HG03442 (cell line): Measurements from ENCODE around the gene OTUD5.
A peak's percentile ranks its signal among the peaks of the same experiment; 100 is the strongest.
"Not testable (repeated sequence)": the region's sequence is repeated elsewhere in the genome, so short reads cannot be mapped to it uniquely, and the experiment has no call there.

ENCODE experiments used
- ATAC-seq: cut with Tn5 transposase; IDR thresholded peaks from one replicate; pipeline ENCODE4 v1.9.1; 2021; ENCODE audit warnings: mild to moderate bottlenecking, moderate library complexity; ENCODE audit not compliant: unreplicated experiment

Gene OTUD5, protein sequence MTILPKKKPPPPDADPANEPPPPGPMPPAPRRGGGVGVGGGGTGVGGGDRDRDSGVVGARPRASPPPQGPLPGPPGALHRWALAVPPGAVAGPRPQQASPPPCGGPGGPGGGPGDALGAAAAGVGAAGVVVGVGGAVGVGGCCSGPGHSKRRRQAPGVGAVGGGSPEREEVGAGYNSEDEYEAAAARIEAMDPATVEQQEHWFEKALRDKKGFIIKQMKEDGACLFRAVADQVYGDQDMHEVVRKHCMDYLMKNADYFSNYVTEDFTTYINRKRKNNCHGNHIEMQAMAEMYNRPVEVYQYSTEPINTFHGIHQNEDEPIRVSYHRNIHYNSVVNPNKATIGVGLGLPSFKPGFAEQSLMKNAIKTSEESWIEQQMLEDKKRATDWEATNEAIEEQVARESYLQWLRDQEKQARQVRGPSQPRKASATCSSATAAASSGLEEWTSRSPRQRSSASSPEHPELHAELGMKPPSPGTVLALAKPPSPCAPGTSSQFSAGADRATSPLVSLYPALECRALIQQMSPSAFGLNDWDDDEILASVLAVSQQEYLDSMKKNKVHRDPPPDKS

DNA sequence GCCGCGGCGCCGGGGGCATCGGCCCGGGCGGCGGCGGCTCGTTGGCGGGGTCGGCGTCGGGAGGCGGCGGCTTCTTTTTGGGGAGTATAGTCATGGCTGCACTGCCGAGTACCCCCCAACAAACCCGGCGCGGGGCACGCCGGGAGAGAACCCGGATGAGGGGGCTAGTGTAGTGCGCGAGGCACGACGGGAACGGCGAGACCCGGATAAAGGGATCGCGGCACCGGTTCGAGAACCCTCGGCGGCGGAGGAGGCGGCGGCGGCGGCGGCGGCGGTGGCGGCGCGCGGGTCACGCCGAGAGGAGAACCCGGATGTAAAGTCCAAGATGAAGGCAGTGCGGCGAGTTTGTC is at the start of gene OTUD5:
TSS of gene OTUD5 (minus strand) at position 131 of the 350 bp plus-strand sequence. CDS start at position 94, 37 bp downstream.
- peak; percentile 42 for ATAC-seq

DNA sequence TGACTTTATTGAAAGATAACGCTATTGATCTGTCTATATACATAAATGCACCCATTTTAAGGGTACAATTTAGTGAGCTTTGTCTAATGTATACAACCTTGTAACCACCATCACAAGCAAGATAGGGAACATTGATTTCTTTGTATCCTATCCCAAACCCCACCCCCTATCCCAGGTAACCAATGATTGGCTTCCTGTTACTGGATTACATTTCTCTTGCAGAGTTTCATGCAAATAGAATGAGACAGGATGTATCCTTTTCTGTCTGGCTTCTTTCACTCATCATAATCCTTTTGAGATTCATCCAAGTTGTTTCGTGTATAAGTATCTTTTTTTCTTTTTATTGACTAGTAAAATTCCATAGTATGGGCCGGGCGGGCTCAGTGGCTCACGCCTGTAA is 46.3 kb upstream of the OTUD5 start:
- no peak for ATAC-seq

DNA sequence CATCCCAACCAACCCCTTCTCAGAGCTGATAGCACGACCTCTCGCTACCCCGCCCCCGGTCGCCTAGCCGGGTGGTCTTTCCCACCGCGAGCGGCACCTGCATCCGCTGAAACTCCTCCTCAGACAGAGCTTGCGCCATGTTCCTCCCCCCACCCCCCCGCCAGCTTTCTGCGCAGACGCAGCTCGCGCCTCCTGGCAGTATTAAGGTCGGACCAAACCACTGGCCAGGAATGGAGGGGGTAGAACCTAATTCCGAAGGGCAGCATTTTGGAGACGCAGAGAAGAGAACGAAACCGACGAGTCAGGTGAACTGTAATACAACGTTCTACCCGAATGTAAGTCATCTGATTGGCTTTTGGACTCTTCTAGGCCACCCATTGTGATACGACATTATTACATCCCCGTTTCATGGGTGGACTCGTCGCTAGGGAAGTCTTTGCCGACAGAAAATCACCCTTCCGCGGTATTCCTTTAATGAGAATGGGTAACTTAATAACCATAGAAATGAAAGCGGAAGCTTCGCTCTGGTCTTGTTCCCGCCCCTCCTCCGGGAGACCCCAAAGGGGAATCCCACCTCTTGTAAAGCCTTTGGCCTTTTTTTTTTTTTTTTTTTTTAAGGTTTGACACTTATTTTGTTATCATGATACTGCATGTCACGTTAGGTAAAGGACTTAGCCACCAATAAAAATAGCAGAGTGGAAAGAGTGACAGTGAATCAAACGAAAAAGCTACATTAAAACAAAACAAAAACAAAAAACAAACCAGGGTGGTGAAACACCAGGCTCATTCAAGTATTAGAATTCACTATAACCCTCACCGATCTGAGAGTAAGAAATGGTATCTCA is 44.9 kb upstream of the OTUD5 start, which contains the start of gene GRIPAP1:
TSS of gene GRIPAP1 (minus strand) at position 174 of the 845 bp plus-strand sequence. CDS start at position 139, 35 bp downstream.
- ATAC-seq = peak; percentile 87

DNA sequence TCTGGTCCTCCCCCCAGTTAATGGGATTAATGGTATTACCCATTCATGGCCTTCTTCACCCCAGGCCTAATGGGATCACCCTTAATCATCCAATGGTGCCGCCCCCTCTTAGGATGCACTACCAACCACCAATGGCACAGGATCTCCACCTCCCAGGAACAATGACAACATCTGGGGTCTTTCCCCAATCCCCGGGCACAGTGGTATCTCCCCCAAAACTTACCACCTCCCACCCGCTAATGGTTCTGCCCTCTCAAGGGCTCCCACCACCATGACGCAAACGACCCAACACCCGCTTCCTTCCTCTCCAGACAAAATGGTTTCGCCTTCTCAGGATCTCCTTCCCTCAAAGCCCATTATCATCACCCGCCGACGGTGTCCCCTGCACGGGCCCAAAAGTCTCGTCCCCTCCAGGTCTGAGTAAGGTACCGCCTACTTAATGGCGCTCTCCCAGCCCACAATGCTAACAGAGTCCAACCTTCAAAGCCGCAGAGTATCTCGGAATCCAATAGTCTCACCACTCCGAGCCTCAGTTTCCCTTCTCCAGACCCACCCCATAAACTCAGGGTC is 44.2 kb upstream of the OTUD5 start:
- peak; percentile 25 for ATAC-seq

DNA sequence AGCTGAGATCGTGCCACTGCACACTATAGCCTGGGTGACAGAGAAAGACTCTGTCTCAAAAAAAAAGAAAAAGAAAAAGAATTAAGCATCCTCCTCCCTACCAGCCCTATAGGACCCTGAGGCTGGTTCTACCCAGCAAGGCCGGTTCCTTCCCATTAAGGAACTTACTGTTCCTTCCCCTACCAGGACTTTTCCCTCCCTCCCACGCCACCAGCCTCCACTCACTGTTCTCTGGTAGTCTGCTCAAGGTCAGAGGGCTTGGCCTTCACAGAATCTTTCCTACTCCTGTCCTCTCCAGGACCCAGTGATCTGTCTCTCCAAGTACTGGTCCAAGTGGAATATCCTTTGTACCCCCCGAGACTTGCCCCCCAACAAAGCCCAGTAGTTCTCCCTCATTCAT is 43.2 kb upstream of the OTUD5 start:
- no peak for ATAC-seq

DNA sequence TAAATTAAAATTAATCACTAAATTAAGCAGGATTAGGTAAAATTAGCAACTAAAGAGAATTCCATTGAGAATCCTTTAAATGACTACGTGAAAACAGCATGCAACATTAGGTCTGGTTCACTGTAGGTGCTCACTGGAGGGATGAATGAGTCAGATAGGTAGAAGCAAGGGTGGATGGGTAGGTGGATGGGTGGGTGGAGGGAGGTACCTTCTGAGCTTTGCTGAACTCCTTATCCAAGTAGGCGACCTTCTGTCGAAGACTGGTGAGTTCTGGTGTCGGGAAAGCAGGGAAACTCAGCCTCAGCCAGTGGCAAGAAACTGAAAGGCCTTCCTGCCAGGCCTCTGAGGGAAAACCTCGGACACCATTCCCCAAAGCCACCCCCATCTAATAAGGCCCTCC is 41.6 kb upstream of the OTUD5 start:
- ATAC-seq = no peak

DNA sequence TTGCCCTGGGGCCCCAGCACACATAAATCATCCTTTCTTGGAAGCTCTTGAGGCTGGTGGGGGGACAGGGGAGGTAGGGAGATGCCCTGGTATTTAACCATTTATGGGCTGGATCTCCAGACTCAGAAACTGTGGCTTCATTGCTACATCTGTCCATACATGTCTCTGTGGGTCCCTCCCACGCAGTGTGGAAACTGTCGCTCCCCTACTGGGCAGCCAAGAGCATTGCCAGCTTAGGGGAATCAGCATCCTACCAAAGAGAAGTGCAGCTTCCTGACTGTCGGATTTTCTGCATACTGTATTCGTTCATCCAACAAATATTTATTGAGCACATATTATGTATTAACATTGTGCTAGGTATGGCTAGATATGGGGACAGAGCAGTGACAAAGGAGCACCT is 41.0 kb upstream of the OTUD5 start:
- no peak for ATAC-seq

DNA sequence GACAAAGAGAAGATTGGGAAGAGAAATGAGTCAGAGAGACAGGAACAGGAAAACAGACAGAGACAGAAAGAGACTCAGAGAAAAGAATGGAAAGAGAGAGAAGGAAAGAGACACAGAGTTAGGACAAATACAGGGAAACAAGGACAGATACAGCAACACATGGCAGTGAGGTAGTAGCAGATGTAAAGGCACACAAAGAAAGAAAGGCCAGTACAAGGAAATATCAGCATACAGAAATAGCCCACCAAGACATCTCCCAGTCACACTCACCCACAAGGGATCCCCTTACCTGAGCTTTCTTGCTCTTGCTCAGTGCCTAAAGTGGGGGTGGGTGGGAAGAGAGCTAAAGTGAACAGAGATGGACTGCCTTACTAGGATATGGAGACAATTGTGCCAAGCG is 40.5 kb upstream of the OTUD5 start:
- ATAC-seq = no peak

DNA sequence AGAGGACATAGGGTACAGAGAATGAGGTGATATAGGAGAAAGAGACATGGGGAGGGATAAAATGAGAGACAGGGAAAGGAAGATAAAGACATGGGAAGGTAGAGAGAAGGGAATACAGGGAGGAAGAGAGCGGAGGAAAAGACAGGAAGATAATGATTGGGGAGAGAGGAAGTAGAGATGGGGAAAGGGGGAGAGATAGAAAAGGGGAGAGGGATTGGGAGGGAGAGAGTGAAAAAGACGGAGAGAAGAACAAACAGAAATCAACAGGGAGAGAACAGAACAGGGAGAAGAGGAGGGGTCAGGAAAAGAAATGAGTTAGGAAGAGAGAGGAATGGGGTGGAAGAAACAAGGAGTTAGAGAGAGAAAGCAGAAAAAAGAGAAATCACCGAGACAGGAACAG is 40.0 kb upstream of the OTUD5 start:
- no peak for ATAC-seq

DNA sequence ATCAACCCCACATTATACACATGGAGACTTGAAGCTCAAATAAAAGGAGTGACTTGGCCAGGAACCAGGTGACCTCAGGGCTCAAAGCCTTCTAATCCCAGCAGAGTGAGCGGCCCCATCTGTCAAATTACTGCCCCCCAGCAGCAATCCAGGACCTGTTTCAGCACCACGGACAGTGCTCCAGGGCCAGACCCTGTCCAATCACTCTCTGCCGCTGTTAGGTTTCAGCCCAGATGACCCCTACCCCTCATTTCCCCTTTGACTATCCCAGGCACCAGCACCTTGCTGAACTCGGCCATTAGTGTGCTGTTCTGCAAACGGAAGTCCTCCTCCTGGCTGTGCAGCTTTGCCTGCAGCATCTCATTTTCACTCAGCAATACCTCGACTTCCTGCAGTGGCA is 39.6 kb upstream of the OTUD5 start:
- ATAC-seq = no peak

DNA sequence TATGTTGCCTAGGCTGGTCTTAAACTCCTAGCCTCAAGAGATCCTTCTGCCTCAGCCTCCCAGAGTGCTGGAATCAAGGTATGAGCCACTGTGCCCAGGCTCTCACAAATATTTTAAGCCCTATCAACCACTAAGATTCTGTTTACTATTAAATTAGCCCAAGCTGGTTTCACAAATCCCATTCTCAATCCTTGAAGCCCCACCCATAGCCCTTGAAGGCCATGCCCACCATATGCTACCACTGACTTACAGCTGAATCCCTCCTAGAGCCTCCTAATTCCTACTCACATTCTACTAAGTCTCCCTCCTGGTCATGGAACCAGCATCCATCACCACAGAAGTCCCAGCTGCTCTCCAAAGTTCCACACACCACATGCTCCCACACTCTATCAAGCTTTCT is 34.9 kb upstream of the OTUD5 start:
- ATAC-seq = no peak

DNA sequence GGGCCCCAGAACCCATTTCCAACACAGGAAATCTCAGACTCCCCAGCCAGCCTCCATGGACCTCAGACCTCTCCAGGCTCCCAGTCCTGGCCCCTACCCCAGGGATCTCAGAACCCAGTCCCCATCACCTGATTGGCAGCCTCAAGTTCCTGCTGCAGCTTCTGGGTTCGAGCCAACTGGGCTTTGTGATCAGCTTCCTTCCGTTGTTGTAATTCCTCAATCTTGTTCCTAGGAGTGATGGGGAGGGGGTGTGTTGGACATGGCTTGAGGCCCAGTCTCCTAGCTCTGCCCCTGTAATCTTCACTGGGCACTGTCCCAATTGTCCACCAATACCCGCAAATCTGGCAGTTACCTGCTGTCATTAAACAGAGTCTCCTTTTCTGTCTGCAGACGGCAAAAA is 32.1 kb upstream of the OTUD5 start:
- no peak for ATAC-seq

DNA sequence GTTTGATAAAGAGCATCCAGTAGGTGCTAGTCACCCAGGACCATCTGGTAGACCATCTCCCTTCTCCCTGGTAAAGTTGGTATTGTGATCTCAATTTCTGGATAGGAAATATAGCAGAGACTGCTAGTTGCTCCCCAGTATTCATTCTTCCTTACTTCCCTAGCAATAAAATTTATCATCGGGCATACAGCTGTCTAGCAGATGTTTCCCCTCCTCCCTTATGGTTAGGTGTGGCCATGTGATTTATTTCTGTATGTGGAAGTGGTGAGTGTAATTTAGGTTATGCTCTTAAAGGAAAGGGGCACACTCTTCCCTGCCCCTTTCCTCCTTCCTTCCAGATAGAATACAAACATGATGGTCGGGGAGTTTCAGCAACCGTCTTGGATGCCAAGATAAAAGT is 26.5 kb upstream of the OTUD5 start:
- ATAC-seq = no peak

DNA sequence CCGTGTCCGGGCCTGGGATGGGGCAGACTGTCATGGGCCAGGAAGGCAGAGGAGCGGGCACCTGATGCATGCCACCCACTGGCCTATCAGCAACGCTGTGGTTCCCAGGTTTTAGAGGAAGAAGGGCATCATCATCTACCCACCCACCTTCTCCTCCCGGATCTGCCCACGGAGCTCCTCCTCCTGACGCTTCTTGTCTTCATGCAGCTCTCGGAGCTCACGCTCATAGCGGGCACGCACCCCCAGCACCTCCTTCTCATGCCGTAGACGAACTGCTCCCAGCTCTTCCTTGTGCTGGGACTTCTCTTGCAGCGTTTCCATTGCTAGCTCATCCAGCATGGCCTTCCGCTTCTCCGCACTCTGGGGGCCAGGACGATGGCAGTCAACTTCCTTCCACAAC is 25.7 kb upstream of the OTUD5 start:
- no peak for ATAC-seq

DNA sequence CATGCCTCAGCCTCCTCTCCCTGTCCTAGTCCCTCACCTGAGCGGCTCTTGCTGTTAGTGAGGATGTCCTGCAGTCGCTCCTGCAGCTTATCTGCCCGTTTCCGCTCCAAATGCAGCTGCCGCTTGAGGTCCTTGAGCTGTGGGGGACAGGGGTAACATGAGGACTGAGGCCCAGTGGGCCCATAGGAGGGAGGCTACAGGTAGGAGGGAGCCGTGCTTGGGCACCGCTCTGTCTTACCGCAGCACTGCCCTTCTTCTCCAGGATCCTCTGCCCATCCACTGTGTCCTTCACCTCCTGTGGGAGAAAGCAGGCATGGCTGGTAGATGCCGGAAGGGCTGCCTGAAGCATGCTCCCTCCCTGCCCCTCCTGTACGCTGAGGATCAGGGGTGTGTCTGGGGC is 23.8 kb upstream of the OTUD5 start:
- ATAC-seq = no peak

DNA sequence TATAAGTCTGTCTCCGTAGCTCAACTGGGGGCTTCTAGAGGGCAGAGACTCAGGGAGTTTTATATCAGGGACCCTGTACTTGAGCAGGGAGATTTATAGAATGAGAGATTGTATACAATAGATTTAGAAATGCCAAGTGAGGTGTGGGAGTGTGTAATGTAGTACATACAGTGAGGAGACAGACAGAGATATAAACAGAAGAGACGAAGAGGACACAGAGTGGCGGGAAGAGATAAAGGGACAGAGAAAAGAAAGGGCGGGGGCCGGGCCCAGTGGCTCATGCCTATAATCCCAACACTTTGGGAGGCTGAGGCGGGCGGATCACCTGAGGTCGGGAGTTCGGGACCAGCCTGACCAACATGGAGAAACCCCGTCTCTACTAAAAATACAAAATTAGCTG is 22.9 kb upstream of the OTUD5 start:
- not testable (repeated sequence) for ATAC-seq

DNA sequence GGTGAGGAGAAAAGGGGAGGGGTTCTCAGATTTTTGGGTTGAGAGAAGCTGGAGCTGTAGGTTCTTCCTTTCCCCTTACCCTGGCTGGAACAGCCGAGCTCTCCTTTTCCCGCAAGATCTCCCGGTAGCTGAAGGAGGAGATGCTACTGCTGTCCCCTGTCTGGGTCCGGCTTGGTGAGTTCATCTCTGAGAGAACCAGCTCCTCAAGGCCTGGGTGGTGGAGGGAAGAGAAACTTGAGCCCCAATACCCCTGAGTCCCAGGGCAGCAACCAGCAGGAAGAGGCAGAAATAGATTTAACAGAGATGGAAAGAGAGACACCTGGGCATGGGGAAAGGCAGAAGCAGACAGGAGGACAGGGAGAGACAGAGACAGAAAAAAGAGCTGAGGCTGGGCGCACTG is 20.8 kb upstream of the OTUD5 start:
- no peak for ATAC-seq

DNA sequence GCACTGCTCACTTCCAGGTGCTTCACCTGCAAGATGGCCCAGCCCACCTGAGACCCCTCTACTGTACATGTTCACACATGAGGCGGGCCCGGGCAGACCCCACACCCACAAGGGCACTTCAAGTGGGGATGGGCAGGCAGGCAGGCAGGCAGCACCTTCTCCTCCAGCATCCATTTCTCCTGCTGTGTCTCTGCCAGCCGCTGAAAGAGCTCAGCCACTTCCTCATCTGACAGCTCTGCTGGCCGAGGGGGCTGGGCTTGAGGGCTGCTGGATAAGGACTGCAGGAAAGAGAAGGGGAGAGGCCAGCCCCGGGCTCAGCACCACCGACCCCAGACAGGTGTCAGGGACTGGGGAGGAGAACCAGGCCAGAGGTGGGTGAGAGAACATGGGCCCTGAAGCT is 18.7 kb upstream of the OTUD5 start:
- no peak for ATAC-seq

DNA sequence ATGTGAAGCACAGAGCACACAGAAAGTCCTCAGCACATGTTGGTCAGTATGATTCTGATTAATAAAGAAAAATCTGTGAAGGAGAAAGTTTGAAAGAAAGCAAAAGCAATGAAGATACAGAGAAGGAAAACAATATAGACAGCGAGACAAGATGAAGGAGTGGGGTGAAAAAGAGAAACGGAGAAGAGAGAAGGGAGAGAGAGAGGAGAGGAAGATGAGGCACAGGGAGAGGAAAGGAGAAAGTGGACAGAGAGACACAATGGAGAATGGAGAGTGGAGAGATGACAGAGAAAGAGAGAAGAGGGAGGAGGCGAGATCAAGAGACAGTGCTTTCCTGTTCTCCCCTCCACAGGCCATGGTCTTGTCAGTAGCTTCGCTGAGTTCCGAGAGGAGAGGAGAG is 18.1 kb upstream of the OTUD5 start:
- ATAC-seq = no peak

DNA sequence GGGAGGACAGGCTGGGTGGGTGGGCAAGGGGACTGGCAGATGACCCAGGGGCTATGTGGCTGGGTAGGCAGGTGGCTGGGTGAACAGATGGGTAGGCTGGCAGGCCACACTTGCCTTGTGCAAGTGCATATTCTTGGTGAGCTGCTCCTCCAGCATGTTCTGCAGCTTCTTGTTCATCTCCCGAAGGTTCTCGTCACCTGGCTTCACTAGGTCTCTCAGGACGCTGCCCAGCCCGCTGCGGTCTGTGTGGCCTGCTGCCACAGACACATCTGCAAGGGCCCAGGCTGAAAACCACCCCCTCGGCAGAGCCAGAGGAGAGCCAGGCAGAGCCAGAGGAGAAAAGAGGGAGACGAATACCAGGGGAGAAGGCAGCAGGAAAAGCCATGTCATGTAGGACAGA is 17.6 kb upstream of the OTUD5 start:
- ATAC-seq = no peak

DNA sequence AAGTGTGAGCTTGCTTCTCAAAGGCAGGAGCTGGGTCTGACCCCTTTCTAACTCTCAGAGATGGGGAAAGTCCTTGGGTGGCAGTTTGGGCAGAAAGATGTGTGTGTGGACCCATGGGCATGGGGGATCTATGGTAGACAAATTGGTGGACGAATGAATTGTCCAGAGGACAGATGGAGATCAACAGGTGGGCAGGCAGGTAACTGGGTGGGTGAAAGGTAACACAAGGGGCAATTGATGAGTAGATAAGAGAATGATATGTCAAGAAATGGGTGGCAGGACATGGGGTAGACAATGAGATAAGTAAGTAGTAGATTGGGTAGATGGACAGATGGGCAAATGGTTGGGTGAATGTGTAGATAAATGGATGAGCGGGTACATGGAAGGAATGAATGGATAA is 17.2 kb upstream of the OTUD5 start:
- no peak for ATAC-seq

DNA sequence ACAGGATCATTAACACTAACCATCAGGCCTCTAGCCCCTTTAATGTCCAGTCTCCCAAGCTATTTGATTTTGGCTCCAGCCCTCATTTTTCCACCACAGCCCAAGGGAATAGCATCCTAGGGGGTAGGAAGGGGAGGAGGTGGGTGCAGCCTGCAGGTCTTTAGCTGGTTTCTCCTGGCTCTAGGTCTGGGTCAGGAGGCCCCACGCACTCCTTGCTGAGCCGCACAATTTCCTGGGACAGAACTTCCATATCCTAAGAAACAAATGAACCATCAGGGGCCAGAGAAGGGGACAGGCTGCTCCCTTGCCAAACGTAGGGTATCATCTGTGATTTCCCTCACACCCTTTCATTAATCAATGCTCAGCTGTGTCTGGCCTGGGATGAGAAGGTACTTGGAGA is 16.6 kb upstream of the OTUD5 start:
- no peak for ATAC-seq
